OCI-M2 (cell line): Measurements from ENCODE around the gene OR3A3.
"Not testable (repeated sequence)": the region's sequence is repeated elsewhere in the genome, so short reads cannot be mapped to it uniquely, and the experiment has no call there.

ENCODE experiments used
- DNase-seq: peaks from one replicate; lab custom pipeline; 2025; ENCODE audit not compliant: unreplicated experiment; lab: John Stamatoyannopoulos, UW

OR3A3 gene

DNA sequence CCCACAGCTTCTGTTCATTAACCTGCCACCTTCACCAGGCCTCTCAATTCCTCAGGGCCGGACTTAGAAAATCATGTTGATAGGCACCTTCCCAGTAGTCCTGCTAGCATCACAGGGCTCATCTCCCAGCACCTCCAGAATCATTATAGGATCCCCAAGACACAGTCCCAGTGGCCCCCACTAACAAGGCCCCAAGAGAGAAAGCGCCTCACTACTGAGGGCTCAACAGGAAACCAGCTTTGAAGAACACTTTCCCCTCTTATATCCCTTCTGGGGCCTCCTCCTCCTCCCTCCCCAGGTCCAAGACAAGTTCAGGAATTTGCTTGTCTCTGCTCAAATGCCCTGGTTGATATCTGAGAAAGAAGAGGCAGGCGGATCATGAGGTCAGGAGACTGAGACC is at the start of gene OR3A3:
Gene OR3A3 (plus strand): TSS at position 301 of the 400 bp plus-strand sequence.
- DNase-seq, result no peak

DNA sequence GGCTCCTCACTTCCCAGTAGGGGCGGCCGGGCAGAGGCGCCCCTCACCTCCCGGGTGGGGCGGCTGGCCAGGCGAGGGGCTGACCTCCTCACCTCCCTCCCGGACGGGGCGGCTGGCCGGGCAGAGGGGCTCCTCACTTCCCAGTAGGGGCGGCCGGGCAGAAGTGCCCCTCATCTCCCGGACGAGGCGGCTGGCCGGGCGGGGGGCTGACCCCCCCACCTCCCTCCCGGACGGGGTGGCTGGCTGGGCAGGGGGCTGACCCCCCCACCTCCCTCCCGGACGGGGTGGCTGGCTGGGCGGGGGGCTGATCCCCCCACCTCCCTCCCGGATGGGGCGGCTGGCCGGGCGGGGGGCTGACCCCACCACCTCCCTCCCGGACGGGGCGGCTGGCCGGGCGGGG is 40.0 kb upstream of the OR3A3 start:
- not testable (repeated sequence) for DNase-seq

- no peak for DNase-seq
Observed at GRCh38 chr17:3378321-3378720, 32.8 kb upstream of the OR3A3 start.

- DNase-seq, result no peak
Observed at GRCh38 chr17:3381957-3382356, 29.2 kb upstream of the OR3A3 start.

GRCh38 chr17:3385869-3386816 is 25.0 kb upstream of the OR3A3 start, which contains the start of gene OR3A2:
Gene OR3A2 (minus strand): TSS chr17:3386308.
- no peak for DNase-seq

DNA sequence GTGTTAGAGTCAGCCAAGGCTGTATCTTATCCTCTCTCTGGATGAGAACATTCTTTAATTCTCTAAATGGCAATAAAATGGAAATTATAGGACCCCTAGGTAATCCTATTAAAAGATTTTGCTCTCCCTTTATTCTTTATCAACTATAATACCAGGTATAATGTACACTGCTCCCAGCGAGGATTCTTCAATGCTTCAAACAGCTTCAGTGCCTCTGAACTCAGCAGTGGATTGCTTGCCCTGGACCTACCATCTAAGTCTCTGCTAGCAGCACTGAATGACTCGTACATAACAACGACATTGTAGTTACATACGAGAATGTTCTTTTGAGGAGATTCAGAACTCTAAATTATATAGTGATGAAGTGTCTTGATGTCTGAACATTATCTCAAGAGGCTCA is 21.4 kb upstream of the OR3A3 start:
- DNase-seq, result no peak

DNA sequence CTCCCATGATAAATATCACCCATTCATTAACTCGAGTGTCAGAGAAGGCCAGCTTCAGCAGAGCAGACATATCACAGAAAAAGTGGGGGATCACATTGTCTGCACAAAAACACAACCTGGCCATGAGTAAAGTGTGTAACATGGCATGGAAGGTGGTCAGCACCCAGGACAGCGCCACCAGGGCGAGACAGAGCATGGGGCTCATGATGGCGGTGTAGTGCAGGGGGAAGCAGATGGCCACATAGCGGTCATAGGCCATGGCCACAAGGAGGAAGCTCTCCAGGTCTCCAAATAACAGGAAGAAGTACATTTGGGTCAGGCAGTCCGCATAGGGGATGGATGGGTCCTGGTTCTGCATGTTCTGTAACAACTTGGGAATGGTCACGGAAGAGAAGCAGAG is 13.4 kb upstream of the OR3A3 start:
- DNase-seq, result not testable (repeated sequence)

DNA sequence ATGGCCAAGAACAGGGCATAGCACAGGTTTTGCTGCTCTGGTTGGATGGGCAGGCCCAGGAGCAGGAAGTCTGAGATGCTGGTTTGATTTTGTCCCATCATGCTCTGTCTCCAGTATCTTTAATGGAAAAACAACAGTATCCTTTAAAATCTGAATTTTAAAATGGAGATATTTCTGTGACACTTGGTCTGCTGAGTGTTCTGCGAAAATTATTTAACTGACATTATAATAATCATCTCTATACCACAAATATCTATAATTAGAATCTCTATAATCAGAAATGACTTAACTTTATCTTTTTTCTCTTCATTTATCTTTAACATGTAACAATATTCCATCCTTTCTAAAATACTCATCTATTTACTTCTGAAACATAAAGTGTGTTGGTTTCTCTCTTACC is 12.9 kb upstream of the OR3A3 start, which contains the start of gene OR1E1:
Gene OR1E1 (minus strand): TSS at position 101 of the 400 bp plus-strand sequence. CDS start 0 bp downstream, at position 101.
- no peak for DNase-seq

GRCh38 chr17:3400055-3400454 is 11.1 kb upstream of the OR3A3 start:
- no peak for DNase-seq

DNA sequence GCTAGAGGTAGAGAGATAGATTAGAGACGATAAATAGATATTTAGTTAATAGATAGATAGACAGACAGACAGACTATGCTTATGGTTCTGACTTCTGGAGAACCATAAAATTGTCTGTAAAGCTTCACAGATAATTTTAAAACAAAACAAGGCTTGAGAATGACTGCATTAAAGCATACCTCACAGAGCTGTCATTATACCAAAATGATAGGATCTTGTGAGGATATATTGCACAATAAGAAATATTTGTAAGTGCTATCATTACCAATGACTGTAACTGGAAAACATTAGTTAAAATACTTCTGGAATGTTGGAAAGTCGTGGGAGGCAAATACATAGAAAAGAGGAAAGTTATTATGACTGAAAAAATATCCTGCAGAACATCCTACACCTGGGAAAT is 9.4 kb upstream of the OR3A3 start:
- no peak for DNase-seq

DNA sequence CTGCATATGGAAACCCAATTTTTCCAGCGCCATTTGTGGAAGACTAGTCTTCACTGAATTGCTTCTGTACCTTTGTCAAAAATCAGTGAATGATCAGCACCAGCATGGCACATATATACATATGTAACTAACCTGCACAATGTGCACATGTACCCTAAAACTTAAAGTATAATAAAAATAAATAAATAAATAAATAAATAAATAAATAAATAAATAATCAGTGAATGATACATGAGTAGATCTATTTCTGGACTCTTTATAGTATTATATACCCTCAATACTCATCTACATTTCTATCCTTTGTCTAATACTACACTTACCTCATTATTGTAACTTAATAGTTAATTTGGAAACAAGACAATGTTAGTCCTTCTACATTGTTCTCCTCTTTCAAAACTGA is 7.3 kb upstream of the OR3A3 start:
- DNase-seq, result not testable (repeated sequence)

DNA sequence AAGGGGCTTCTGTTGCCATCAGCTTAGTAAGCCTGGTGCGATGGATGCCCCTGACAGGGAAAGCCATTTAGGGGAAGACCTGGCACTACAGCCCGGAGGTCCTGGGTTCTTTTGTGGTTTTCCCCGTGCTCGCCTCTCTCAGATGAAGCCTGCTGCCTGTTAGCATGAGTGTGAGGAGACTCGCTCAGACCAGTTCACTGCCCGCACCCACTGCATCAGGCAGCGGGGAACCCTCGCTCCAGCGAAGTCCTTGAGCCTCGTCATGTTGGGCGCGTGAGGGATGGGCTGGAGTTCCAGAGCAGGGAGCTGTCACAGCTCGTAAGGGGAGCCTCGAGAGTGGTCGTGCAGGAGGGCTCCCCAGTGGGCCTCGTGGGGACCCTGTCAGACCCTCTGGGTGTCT is 1.0 kb downstream of the OR3A3 start:
- not testable (repeated sequence) for DNase-seq

- DNase-seq, result no peak
Observed at GRCh38 chr17:3415610-3416009, 4.4 kb downstream of the OR3A3 start.

DNA sequence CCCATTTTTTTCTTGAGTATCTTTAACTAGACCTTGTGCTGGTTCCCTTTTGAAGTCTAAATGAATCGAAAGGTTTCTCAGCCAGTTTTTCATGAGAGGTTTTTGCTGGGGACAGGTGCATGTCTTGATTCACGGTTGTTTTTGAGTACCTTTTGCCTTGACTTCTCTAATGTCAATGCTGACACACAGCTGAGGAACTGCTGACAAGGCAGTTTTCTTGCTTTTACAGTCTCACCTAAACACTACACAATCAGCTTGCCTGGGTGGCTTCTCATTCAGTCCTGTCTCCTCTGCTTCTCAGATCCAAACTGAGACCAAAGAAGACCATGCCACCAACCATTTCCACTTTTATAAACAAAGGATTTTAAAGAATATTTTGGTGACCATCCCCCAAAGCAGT is 7.1 kb downstream of the OR3A3 start:
- no peak for DNase-seq

GRCh38 chr17:3433215-3433614 is 22.0 kb downstream of the OR3A3 start:
- DNase-seq, result not testable (repeated sequence)

- DNase-seq, result no peak
Observed at GRCh38 chr17:3433741-3434140, 22.6 kb downstream of the OR3A3 start, which contains the start of gene OR1E2. Gene OR1E2 (minus strand): TSS chr17:3433841. CDS start chr17:3433841, 0 bp downstream.

- DNase-seq, result no peak
Observed at GRCh38 chr17:3438368-3438767, 27.2 kb downstream of the OR3A3 start.

- DNase-seq, result no peak
Observed at GRCh38 chr17:3440451-3440850, 29.3 kb downstream of the OR3A3 start.

DNA sequence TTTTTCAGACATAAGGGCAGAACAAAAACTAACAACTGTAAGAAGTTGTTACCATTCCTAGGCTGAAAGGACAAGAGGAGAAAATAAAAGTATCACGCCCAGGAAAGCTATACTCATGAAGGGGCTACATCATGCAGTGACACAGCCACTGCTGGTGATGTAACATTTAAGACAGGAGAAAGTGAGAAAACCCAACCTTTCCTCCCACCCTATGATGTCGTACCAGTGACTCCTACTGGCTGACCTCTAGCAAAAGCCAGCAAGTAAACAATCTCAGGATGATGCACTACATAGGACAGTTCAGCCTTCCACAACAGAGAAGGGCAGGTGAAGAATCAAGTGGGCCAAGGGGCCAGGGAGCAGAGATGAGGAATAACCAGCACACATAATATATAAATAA is 36.5 kb downstream of the OR3A3 start:
- no peak for DNase-seq

- no peak for DNase-seq
Observed at GRCh38 chr17:3448059-3448665, 37.0 kb downstream of the OR3A3 start.

GRCh38 chr17:3466355-3466754 is 55.2 kb downstream of the OR3A3 start:
- DNase-seq, result not testable (repeated sequence)

DNA sequence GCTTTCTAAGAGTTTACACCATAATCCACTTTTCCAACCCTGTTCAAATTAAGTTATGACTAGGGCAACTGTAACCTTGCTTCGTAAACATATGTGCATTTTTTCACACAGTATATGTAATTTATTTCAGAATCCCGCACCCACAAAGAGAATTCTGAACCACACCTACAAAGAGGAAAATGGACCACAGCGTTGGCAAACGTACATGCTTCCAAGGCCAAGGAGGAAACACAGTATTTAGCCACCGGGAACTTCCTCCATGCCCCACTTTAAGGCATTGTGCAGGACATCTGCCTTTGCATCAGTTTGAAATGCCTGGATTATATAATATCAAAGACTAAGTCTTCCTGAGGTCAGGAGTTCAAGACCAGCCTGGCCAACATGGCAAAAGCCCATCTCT is 58.4 kb downstream of the OR3A3 start:
- no peak for DNase-seq
